Measurements from ENCODE around the gene TMEM132C. TPM values are rescaled to one million over a fixed set of nuclear protein-coding genes. Genes with fewer than 3 reads are reported as not detected.

TMEM132C gene
- total and polyA plus RNA-seq, 2 of the 8 experiments (the other 6 are each of a cell fraction or from before 2014, with no cell fraction given), result 0.23 to 0.76 TPM

DNA sequence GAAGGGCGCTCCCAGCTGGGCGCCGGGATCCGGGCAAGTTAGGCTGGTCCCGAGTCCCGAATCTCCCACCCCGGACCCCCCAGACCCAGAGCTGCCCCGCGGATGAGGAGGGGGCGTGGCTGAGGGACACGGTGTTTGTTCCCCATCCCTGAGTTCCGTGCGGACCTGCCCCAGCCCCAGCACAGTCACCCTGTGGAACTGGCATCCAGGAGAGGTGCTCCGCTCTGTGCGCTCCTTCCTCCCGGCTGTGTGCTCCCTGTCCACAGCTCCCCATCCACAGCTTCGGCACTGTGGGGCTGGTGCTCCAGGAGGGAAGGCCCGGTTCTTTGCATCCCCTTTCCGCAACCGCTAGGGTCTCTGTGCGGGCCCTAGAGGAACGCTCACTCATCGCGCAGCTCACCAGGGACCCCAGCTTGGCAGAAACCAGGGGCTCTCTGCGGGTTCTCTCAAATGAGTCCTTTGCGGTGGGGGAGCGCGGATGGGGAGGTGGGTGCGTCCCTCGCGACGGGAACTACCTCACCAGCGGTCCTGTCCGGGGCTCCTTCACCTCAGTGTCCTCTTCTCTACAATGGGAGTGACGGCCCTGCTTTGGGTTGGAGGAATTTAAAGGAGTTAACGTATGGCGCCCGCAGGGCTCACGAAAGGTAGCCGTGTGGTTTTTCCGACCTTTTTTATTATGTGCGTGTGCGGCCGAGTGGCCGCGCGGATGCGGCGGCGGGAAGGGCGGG, 845 bp downstream of the TMEM132C start:
- Histone ChIP-seq H3K79me2 (ENCODE audit: control insufficient read depth in 1 of 2, insufficient read depth in 2 of 2, low read length in 2 of 2) (no peaks in the 10 kb centered on the region), H3K9me3 (ENCODE audit: insufficient read depth in 2 of 2, low read depth in 1 of 2, low read length in 1 of 2) (peaks cover 0 to 5% of the 10 kb centered on the region in 2 experiments; a peak in 1 of 4 replicates), H4K91ac (replicated peaks; ENCODE audit: insufficient read length, low read length) (no peak overlapping the region), H4K8ac (ENCODE audit: extremely low read depth, insufficient read depth, low read length) (peak overlapping the region; percentile 69), H3K4ac (replicated peaks; ENCODE audit: insufficient read length, low read depth, low read length) (no peak overlapping the region), H3K4me2 (ENCODE audit: insufficient read depth in 1 of 2, low read depth in 2 of 2, low read length in 2 of 2) (peak overlapping the region; percentile 94 to 96), H4K5ac (ENCODE audit: insufficient read length, low read depth, low read length) (no peak overlapping the region), H3K36me3 (ENCODE audit: control insufficient read depth in 2 of 4, insufficient read depth in 4 of 4, low read length in 3 of 4) (peaks cover 0 to 2% (median 0%) of the 10 kb centered on the region in 4 experiments; a peak in 1 of 8 replicates), H3K4me3 (ENCODE audit: extremely low read depth in 1 of 4, insufficient read depth in 2 of 4, low read depth in 3 of 4, low read length in 4 of 4) (peak overlapping the region; percentile 33 to 63 (median 42)), H3K18ac (ENCODE audit: extremely low read depth, low read length) (no peak overlapping the region), H3K14ac (ENCODE audit: insufficient read length) (no peak overlapping the region), H2BK5ac (ENCODE audit: low read depth, low read length) (no peak overlapping the region), H2AFZ (ENCODE audit: low read length) (peak overlapping the region; percentile 23; the same call in 1 of the 2 replicates), H2AK5ac (ENCODE audit: low read depth, low read length) (no peak overlapping the region), H3K9ac (replicated peaks in 1 of 4; ENCODE audit: extremely low read depth in 1 of 4, low read depth in 3 of 4, low read length in 3 of 4) (no peak overlapping the region), H4K20me1 (replicated peaks in 1 of 2; ENCODE audit: control insufficient read depth in 1 of 2, insufficient read depth in 2 of 2, low read length in 2 of 2) (peaks cover 0 to 2% of the 10 kb centered on the region in 2 experiments), H3K4me1 (replicated peaks in 1 of 4; ENCODE audit: control insufficient read depth in 3 of 4, insufficient read depth in 4 of 4, low read length in 3 of 4) (peaks cover 3 to 17% (median 12%) of the 10 kb centered on the region in 4 experiments), H3K27me3 (replicated peaks in 1 of 4; ENCODE audit: control insufficient read depth in 3 of 4, extremely low read depth in 1 of 4, insufficient read depth in 3 of 4, low read length in 3 of 4) (peaks cover 30 to 63% (median 59%) of the 10 kb centered on the region in 4 experiments), H2BK20ac (ENCODE audit: low read length) (no peak overlapping the region), H2BK12ac (ENCODE audit: low read depth, low read length) (no peak overlapping the region), H2BK15ac (ENCODE audit: low read length) (no peak overlapping the region), H3K27ac (ENCODE audit: low read depth, low read length) (no peak overlapping the region), H3K23me2 (ENCODE audit: low read depth, low read length) (peaks cover 13% of the 10 kb centered on the region), H2BK120ac (replicated peaks; ENCODE audit: low read depth, low read length) (no peak overlapping the region), H3K79me1 (ENCODE audit: low read depth, low read length) (no peaks in the 10 kb centered on the region), H3K56ac (replicated peaks; ENCODE audit: insufficient read length, low read depth, low read length) (no peak overlapping the region), H3K23ac (ENCODE audit: insufficient read length) (no peak overlapping the region)
- DNase-seq (ENCODE audit: low read depth in 1 of 2, low spot score in 2 of 2) (peak in 1 of 2 experiments; percentile 62), FAIRE-seq (no peak)
- POLR2A ChIA-PET (ENCODE audit: partially characterized antibody), result interaction anchor here (0.5 kb wide), 1 partner anchor 1251 kb away, joined by 3 read pairs; no protein-coding TSS in a partner anchor
- CTCF ChIA-PET (ENCODE audit: partially characterized antibody), result interaction anchor here (0.6 to 4.3 kb wide), 6 partner anchors 9 to 120 kb away, joined by 3 to 21 read pairs (median 4); no protein-coding TSS in a partner anchor
- 2% methylated on average over 38 of the region's 51 CpGs; no CpG with 5 or more reads in 1 of the 2 experiments for WGBS, 2 experiments (ENCODE audit: extremely low coverage in 1 of 2, insufficient coverage in 1 of 2, insufficient read length in 1 of 2, insufficient replicate concordance in 2 of 2, low coverage in 1 of 2, low lambda C conversion rate in 2 of 2, missing lambda C conversion rate in 1 of 2)
- TF ChIP-seq SUZ12 (IDR thresholded peaks at IDR 0.05; ENCODE audit: low read length) (peak; percentile 94), EGR1 (IDR thresholded peaks at IDR 0.05; ENCODE audit: borderline replicate concordance, low read depth, low read length) (no peak), KDM5A (IDR thresholded peaks at IDR 0.05; ENCODE audit: low read length) (no peak), GABPA (IDR thresholded peaks at IDR 0.05; ENCODE audit: borderline replicate concordance, insufficient read depth, low read length) (no peak), CBX8 (IDR thresholded peaks at IDR 0.05; ENCODE audit: borderline replicate concordance, low read depth, low read length) (no peak), KDM1A (IDR thresholded peaks at IDR 0.05; ENCODE audit: borderline replicate concordance, low read length) (no peak), EZH2 (IDR thresholded peaks at IDR 0.05; ENCODE audit: low read depth, low read length, severe bottlenecking) (peak; percentile 88), RNF2 (IDR thresholded peaks at IDR 0.05; ENCODE audit: borderline replicate concordance, low read depth, low read length, missing control alignments, poor library complexity, severe bottlenecking) (peak; percentile 66), TEAD4 (IDR thresholded peaks at IDR 0.05; ENCODE audit: low read depth, low read length) (no peak), TAF7 (optimal IDR thresholded peaks at IDR 0.05; ENCODE audit: borderline replicate concordance, low read depth, low read length) (no peak), TBP (IDR thresholded peaks at IDR 0.05; ENCODE audit: low read depth, low read length) (no peak)
